HG03521 (cell line): Measurements from ENCODE around the gene PRSS22.

Source experiments
- ATAC-seq: cut with Tn5 transposase; IDR thresholded peaks from one replicate; pipeline ENCODE4 v1.9.1; 2021; ENCODE audit warnings: mild to moderate bottlenecking, moderate library complexity; ENCODE audit not compliant: unreplicated experiment

The PRSS22 gene

GRCh38 chr16:2829501-2830354 lies 28.2 kb downstream of the PRSS22 start, which contains the start of gene ZG16B:
Gene ZG16B, plus strand, starts transcription at chr16:2830303. Its CDS starts 139 bp downstream, at chr16:2830442.
- ATAC-seq = no peak

- ATAC-seq = no peak
These were observed 29.0 kb downstream of the PRSS22 start for GRCh38 chr16:2828876-2829430.

GRCh38 chr16:2828521-2828840 lies 29.5 kb downstream of the PRSS22 start:
- ATAC-seq = no peak

GRCh38 chr16:2827831-2828520 lies 30.0 kb downstream of the PRSS22 start:
- no peak for ATAC-seq

GRCh38 chr16:2827374-2827791 lies 30.6 kb downstream of the PRSS22 start:
- ATAC-seq = no peak

- ATAC-seq = no peak
These were observed 31.2 kb downstream of the PRSS22 start for GRCh38 chr16:2826591-2827373.

GRCh38 chr16:2825906-2826305 lies 32.1 kb downstream of the PRSS22 start:
- no peak for ATAC-seq

- no peak for ATAC-seq
These were observed 32.8 kb downstream of the PRSS22 start for GRCh38 chr16:2825049-2825742.

GRCh38 chr16:2824626-2825025 lies 33.3 kb downstream of the PRSS22 start:
- no peak for ATAC-seq

- no peak for ATAC-seq
These were observed 35.5 kb downstream of the PRSS22 start for GRCh38 chr16:2822496-2822895.

- no peak for ATAC-seq
These were observed 35.8 kb downstream of the PRSS22 start for GRCh38 chr16:2822158-2822495.

GRCh38 chr16:2821487-2822157 lies 36.3 kb downstream of the PRSS22 start:
- no peak for ATAC-seq

- ATAC-seq = no peak
These were observed 37.0 kb downstream of the PRSS22 start for GRCh38 chr16:2820836-2821486.

- ATAC-seq = no peak
These were observed 37.8 kb downstream of the PRSS22 start for GRCh38 chr16:2819939-2820835.

- ATAC-seq = no peak
These were observed 38.6 kb downstream of the PRSS22 start for GRCh38 chr16:2819179-2819938.

GRCh38 chr16:2818272-2818876 lies 39.6 kb downstream of the PRSS22 start:
- no peak for ATAC-seq
